OCI-LY7 (cell line): Measurements from ENCODE around the gene SDC4. TPM values are rescaled to one million over a fixed set of nuclear protein-coding genes. Genes with fewer than 3 reads are reported as not detected.

Source experiments
- BruUV-seq: library from RNA; stranded (reverse); fragments of 400-500 nt; replicated peaks from 2 replicates; lab custom pipeline; 2021; lab: Mats Ljungman, UMichigan
- CTCF ChIA-PET: fragments of 300-600 bp; sonication (Branson Sonifier 250); formaldehyde crosslinking; loops from one replicate; lab custom pipeline; 2022; ENCODE audit warnings: antibody characterized with exemption; ENCODE audit not compliant: unreplicated experiment; lab: Charles Lee
- POLR2A ChIA-PET: fragments of 300-600 bp; sonication (Branson Sonifier 250); formaldehyde crosslinking; loops from one replicate; lab custom pipeline; 2022; ENCODE audit warnings: antibody characterized with exemption; lab: Charles Lee
- DNase-seq: peaks from one replicate; pipeline ENCODE4 v3.0.0-alpha.2; 2015; ENCODE audit warnings: low spot score
- H2AFZ ChIP-seq: fragments of 200-600 bp; sonication (generic), shearing (Covaris generic); 2 replicates; pipeline ENCODE4 v1.6.1; 2014; ENCODE audit warnings: mild to moderate bottlenecking, antibody characterized with exemption, low read length, moderate library complexity
- H3K27ac ChIP-seq: fragments of 200-600 bp; sonication (generic); 2 replicates; pipeline ENCODE4 v1.5.1; 2014; ENCODE audit warnings: mixed run types, low read depth, mild to moderate bottlenecking, moderate library complexity, low read length, inconsistent platforms; ENCODE audit not compliant: poor library complexity, severe bottlenecking
- H3K36me3 ChIP-seq: fragments of 200-600 bp; sonication (generic); 2 replicates; pipeline ENCODE4 v1.6.1; 2014; ENCODE audit warnings: mild to moderate bottlenecking, antibody characterized with exemption, low read length, moderate library complexity, mixed read lengths; ENCODE audit not compliant: insufficient read depth
- H3K4me1 ChIP-seq: fragments of 200-600 bp; sonication (generic); 2 replicates; pipeline ENCODE4 v1.5.1; 2014; ENCODE audit warnings: mild to moderate bottlenecking, low read length; ENCODE audit not compliant: insufficient read depth, poor library complexity, severe bottlenecking
- H3K4me2 ChIP-seq: fragments of 200-600 bp; sonication (generic); 2 replicates; pipeline ENCODE4 v1.6.1; 2014; ENCODE audit warnings: mild to moderate bottlenecking, low read length
- H3K4me3 ChIP-seq: fragments of 200-600 bp; sonication (generic); 2 replicates; pipeline ENCODE4 v1.5.1; 2014; ENCODE audit warnings: mild to moderate bottlenecking, low read depth, low read length; ENCODE audit not compliant: poor library complexity, severe bottlenecking
- H3K79me2 ChIP-seq: fragments of 200-600 bp; sonication (generic); 2 replicates; pipeline ENCODE4 v1.6.1; 2016; ENCODE audit warnings: low read depth, mild to moderate bottlenecking, low read length, moderate library complexity, mixed read lengths; ENCODE audit not compliant: insufficient read depth
- H3K9me2 ChIP-seq: fragments of 200-600 bp; sonication (generic); 2 replicates; pipeline ENCODE4 v1.6.1; 2016; ENCODE audit warnings: mild to moderate bottlenecking, low read length, mixed read lengths; ENCODE audit not compliant: insufficient read depth
- H3K9me3 ChIP-seq: fragments of 200-600 bp; sonication (generic); 2 replicates; pipeline ENCODE4 v1.6.1; 2014; ENCODE audit warnings: mild to moderate bottlenecking, mixed run types, low read length, mixed read lengths
- H4K20me1 ChIP-seq: fragments of 200-600 bp; sonication (generic); 2 replicates; pipeline ENCODE4 v1.6.1; 2014; ENCODE audit warnings: mild to moderate bottlenecking, antibody characterized with exemption, low read length, moderate library complexity, mixed read lengths; ENCODE audit not compliant: insufficient read depth
- EZH2phosphoT487 ChIP-seq: fragments of 200-600 bp; sonication (generic); IDR thresholded peaks from 2 replicates; pipeline ENCODE4 v1.6.1; 2018; ENCODE audit warnings: low read depth, borderline replicate concordance, mild to moderate bottlenecking, mixed run types, antibody characterized with exemption, low read length, moderate library complexity, mixed read lengths
- intact Hi-C: fragments of 100-400 bp; cut with micrococcal nuclease; formaldehyde crosslinking; loops from one replicate; pipeline ENCODE4 v1.10.0; 2022; ENCODE audit not compliant: unreplicated experiment
- total RNA-seq, 2 experiments: library from RNA; depleted of rRNA in 1 of 2; stranded (reverse); fragments of >200 nt in 1 of 2; shearing (Covaris generic) in 1 of 2; gene quantifications; 2 replicates each; pipeline ENCODE4 v1.2.3, GENCODE V29; 2014 to 2022
- TF ChIP-seq, protein P1 (sequence below): fragments of 200-600 bp; sonication (generic); conservative IDR thresholded peaks from 2 replicates; pipeline ENCODE4 v1.5.1; 2014; ENCODE audit warnings: mild to moderate bottlenecking, antibody characterized with exemption, low read length, moderate library complexity, mixed read lengths

SDC4 gene
- total RNA-seq, 2 experiments from 2014 or later, result not detected

DNA sequence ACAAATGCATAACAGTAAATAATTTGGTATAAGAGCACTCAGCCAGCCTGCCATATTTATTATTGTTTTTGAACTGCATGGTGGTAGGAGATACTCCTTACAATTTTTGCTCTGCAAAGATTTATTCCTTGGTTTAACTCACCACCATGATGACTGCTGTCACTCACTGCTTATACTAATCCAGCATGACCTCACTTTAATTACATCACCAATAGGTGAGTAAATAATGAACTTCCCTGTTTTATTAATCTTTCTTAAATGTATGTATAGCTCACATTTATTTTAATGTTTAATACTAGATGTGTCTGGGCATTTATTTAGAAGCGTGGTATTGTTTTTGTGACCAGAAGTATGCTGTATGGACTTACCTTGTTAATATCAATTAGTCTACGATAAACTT, 42.7 kb upstream of the SDC4 start:
- Histone ChIP-seq H3K9me3 (no peaks in the 10 kb centered on the region; the same call in 1 of the 2 replicates), H3K4me1 (no peaks in the 10 kb centered on the region), H3K27ac (no peak overlapping the region), H3K4me2 (no peak overlapping the region), H3K79me2 (no peaks in the 10 kb centered on the region), H3K4me3 (no peak overlapping the region), H2AFZ (no peak overlapping the region), H3K36me3 (no peaks in the 10 kb centered on the region), H3K9me2 (no peaks in the 10 kb centered on the region), H4K20me1 (no peaks in the 10 kb centered on the region)
- DNase-seq, result no peak
- TF ChIP-seq, protein P1, sequence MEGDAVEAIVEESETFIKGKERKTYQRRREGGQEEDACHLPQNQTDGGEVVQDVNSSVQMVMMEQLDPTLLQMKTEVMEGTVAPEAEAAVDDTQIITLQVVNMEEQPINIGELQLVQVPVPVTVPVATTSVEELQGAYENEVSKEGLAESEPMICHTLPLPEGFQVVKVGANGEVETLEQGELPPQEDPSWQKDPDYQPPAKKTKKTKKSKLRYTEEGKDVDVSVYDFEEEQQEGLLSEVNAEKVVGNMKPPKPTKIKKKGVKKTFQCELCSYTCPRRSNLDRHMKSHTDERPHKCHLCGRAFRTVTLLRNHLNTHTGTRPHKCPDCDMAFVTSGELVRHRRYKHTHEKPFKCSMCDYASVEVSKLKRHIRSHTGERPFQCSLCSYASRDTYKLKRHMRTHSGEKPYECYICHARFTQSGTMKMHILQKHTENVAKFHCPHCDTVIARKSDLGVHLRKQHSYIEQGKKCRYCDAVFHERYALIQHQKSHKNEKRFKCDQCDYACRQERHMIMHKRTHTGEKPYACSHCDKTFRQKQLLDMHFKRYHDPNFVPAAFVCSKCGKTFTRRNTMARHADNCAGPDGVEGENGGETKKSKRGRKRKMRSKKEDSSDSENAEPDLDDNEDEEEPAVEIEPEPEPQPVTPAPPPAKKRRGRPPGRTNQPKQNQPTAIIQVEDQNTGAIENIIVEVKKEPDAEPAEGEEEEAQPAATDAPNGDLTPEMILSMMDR, result no peak
- no peak for TF ChIP-seq EZH2phosphoT487
- ChIA-PET POLR2A (interaction anchor here (0.7 to 1.1 kb wide), 2 partner anchors 15 to 430 kb away, joined by 3 read pairs; no protein-coding TSS in a partner anchor), CTCF (no interaction called here)
- BruUV-seq, result no TSS peak
- intact Hi-C loops, result no loop called here

DNA sequence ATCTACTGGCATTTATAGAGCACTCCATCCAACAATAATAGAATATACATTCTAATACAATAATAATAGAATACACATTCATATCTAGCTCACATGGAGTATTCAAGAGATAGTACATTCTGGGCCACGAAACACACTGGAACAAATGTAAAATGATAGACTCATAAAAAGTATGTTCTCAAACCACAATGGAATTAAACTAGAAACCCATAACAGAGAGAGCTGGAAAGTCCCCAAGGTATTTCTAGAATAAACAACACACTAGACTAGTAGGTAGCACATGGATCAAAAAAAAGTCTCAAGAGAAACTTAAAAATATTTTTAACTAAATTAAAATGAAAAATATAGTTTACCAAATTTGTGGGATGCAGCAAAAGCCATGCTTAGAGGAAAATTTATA, 39.0 kb upstream of the SDC4 start:
- no peaks in the 10 kb centered on the region for H4K20me1 ChIP-seq
- H3K9me3 ChIP-seq, result no peaks in the 10 kb centered on the region; the same call in 1 of the 2 replicates
- H3K79me2 ChIP-seq, result no peaks in the 10 kb centered on the region
- intact Hi-C loops, result no loop called here
- H3K27ac ChIP-seq, result no peak overlapping the region
- no peak overlapping the region for H3K4me3 ChIP-seq
- no peaks in the 10 kb centered on the region for H3K4me1 ChIP-seq
- no peak overlapping the region for H3K4me2 ChIP-seq
- no TSS peak for BruUV-seq
- H3K36me3 ChIP-seq, result no peaks in the 10 kb centered on the region
- H3K9me2 ChIP-seq, result no peaks in the 10 kb centered on the region
- ChIA-PET CTCF (no interaction called here), POLR2A (interaction anchor here (0.7 to 0.8 kb wide), 2 partner anchors 29 to 61 kb away, joined by 4 read pairs; partner anchors contain the start of gene PIGT)
- TF ChIP-seq EZH2phosphoT487, result no peak
- TF ChIP-seq, protein P1, result no peak
- DNase-seq, result no peak
- no peak overlapping the region for H2AFZ ChIP-seq

DNA sequence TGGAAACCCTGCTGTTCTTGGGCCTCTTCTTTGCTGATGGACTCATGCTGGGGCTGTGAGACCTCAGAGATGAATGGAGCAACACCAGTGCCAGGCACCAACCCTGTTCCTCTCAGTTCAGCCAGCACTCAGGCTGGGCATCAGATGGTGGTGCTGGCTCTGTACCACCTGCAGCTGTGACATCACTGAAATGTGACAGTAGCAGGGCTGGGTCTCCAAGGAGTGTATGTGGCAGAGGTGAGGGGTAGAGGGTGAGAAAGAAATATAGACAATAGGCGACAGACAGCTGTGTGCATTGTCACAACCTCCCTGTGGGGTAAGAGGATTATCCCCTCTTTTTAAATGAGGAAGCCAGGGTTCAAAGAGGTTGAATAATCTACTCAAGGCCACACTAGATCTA, 30.0 kb upstream of the SDC4 start, which contains the start of gene TP53TG5:
TSS of gene TP53TG5 (minus strand) at position 135 of the 400 bp plus-strand sequence. CDS start at position 46, 89 bp downstream.
- no peaks in the 10 kb centered on the region for H3K79me2 ChIP-seq
- H3K27ac ChIP-seq, result no peak within 1 kb of the TSS
- DNase-seq, result no peak
- ChIA-PET CTCF (no interaction called here), POLR2A (no interaction called here)
- no peaks in the 10 kb centered on the region for H3K9me2 ChIP-seq
- peaks cover 5% of the 10 kb centered on the region; the same call in 1 of the 2 replicates for H3K36me3 ChIP-seq
- no peak within 1 kb of the TSS for H3K4me2 ChIP-seq
- TF ChIP-seq, protein P1, result no peak
- no peak for TF ChIP-seq EZH2phosphoT487
- no peaks in the 10 kb centered on the region for H4K20me1 ChIP-seq
- H3K9me3 ChIP-seq, result no peaks in the 10 kb centered on the region
- H2AFZ ChIP-seq, result no peak within 1 kb of the TSS
- BruUV-seq, result no TSS peak
- intact Hi-C loops, result no loop called here
- H3K4me1 ChIP-seq, result peaks cover 13% of the 10 kb centered on the region
- H3K4me3 ChIP-seq, result no peak within 1 kb of the TSS
